Measurements from ENCODE around the gene HAO2. TPM values are rescaled to one million over a fixed set of nuclear protein-coding genes. Genes with fewer than 3 reads are reported as not detected.

The HAO2 gene
- total and polyA plus RNA-seq, 10 donors = 0.10 to 0.25 (median 0.12) TPM; not detected in 7

DNA sequence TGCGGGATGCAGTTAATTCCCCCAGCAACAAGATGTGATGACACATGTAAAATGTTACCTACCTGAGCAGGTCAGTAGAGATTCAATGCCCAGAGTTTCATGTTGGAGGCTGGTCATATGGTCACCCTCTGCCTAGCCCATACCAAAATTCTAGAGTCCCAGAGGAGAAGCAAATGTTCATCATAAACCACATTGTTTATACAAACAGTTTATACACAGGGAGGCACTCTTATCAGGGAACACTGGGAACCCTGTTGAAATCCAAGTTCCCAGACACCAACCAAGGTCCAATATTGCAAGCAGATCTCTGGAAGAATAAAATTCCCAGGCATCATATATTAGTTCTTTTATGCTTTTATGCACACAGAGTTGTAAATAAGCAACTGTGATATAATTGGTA lies 10.5 kb downstream of the HAO2 start:
- Histone ChIP-seq H3K36me3 (no peaks in the 10 kb centered on the region), H3K9me3 (peaks cover 0 to 5% (median 0%) of the 10 kb centered on the region in 8 donors), H3K27me3 (replicated peaks in 1 of 7) (no peaks in the 10 kb centered on the region), H3K4me3 (no peak overlapping the region), H3K4me1 (peaks cover 0 to 10% (median 2%) of the 10 kb centered on the region in 6 donors), H3K27ac (no peak overlapping the region)
- intact Hi-C loops (cut with DNase I; ENCODE audit: low total_unique reads) = no loop called here
- WGBS, 5 donors = 91 to 97% (median 95%) methylated on average over 1 of the region's 1 CpG
- TF ChIP-seq POLR2AphosphoS5 (IDR thresholded peaks at IDR 0.05) = no peak
- TF ChIP-seq POLR2A (IDR thresholded peaks at IDR 0.05) = no peak
- TF ChIP-seq, protein P1, sequence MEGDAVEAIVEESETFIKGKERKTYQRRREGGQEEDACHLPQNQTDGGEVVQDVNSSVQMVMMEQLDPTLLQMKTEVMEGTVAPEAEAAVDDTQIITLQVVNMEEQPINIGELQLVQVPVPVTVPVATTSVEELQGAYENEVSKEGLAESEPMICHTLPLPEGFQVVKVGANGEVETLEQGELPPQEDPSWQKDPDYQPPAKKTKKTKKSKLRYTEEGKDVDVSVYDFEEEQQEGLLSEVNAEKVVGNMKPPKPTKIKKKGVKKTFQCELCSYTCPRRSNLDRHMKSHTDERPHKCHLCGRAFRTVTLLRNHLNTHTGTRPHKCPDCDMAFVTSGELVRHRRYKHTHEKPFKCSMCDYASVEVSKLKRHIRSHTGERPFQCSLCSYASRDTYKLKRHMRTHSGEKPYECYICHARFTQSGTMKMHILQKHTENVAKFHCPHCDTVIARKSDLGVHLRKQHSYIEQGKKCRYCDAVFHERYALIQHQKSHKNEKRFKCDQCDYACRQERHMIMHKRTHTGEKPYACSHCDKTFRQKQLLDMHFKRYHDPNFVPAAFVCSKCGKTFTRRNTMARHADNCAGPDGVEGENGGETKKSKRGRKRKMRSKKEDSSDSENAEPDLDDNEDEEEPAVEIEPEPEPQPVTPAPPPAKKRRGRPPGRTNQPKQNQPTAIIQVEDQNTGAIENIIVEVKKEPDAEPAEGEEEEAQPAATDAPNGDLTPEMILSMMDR (IDR thresholded peaks at IDR 0.05 in 8 of 11, conservative IDR thresholded peaks at IDR 0.05 in 3 of 11) = no peak
- no peak for DNase-seq

DNA sequence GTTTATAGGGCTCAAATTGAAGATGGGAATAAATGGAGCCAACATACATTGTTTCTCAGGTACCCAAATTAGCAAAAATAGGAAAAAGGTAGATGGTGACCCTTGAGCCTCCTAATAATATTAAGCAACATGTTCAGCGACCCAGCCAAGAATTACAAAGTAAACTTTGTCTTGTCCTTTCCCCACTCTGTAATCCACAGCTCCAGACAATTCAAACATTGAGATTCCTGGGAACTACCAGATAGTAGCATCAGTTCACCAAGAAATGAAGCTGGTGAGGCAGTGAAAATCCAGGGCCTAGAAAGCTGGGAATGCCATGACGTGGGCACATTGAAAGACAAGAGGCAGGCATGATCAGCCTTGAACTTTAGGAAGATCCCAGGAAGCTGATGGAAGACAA lies 11.7 kb downstream of the HAO2 start:
- TF ChIP-seq POLR2AphosphoS5 (IDR thresholded peaks at IDR 0.05) (no peak), POLR2A (IDR thresholded peaks at IDR 0.05) (no peak)
- TF ChIP-seq, protein P1 (IDR thresholded peaks at IDR 0.05 in 8 of 11, conservative IDR thresholded peaks at IDR 0.05 in 3 of 11) = no peak
- H3K4me1 ChIP-seq = no peaks in the 10 kb centered on the region
- intact Hi-C loops (cut with DNase I; ENCODE audit: low total_unique reads) = no loop called here
- 59 to 82% (median 79%) methylated on average over 2 of the region's 2 CpGs for WGBS, 5 donors
- peaks cover 0 to 5% (median 0%) of the 10 kb centered on the region in 8 donors for H3K9me3 ChIP-seq
- H3K27me3 ChIP-seq (replicated peaks in 1 of 7) = no peaks in the 10 kb centered on the region
- DNase-seq = no peak
- H3K4me3 ChIP-seq = no peak overlapping the region
- no peak overlapping the region for H3K27ac ChIP-seq
- no peaks in the 10 kb centered on the region for H3K36me3 ChIP-seq

DNA sequence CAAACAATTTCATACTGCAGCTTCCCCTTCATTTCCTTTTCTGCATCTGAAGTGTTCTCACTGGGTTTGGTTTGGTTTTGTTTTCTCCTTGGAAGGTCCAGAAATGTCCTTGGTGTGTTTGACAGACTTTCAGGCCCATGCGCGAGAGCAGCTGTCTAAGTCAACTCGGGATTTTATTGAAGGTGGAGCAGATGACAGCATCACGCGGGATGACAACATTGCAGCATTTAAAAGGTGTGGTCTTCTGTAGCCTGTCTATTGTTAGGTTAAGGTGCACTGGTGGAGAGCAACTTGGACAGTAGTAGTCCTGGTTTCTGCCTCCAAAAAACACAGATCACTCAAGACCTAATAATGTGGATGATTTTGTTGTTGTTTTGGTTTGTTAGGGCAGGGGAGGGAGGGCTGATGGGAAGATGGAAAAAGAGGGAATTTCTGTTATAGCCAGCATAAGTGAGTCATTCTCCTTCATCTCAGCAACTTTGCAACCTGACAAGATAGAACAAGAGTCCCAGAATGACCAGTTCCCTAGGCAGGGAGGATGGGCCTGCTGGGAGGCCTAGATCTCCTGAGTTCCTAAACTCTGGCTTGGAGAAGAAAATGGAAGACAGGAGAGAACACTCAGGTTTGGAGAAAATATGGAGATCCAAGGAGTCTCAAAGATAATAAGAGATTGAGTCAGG lies 12.5 kb downstream of the HAO2 start:
- 91 to 98% (median 95%) methylated on average over 5 of the region's 5 CpGs for WGBS, 5 donors
- DNase-seq = no peak
- peaks cover 0 to 5% (median 0%) of the 10 kb centered on the region in 8 donors for H3K9me3 ChIP-seq

DNA sequence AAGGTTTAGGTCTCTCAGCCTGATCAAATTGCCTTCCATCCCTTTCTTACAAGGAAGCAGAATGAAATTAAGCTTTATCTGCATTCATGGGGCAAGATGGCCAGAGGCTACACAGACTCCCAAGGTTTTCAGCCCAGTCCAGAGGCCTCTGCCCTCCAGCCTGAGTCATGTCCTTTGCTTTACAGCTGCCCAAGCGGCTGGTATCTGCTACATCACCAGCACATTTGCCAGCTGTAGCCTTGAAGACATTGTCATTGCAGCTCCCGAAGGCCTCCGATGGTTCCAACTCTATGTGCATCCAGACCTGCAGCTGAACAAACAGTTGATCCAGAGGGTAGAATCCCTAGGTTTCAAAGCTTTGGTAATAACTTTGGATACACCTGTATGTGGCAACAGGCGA lies 16.0 kb downstream of the HAO2 start:
- 91 to 97% (median 93%) methylated on average over 4 of the region's 4 CpGs for WGBS, 5 donors
- no peak for TF ChIP-seq POLR2A (IDR thresholded peaks at IDR 0.05)
- TF ChIP-seq, protein P1 (IDR thresholded peaks at IDR 0.05 in 8 of 11, conservative IDR thresholded peaks at IDR 0.05 in 3 of 11) = no peak
- no peak for TF ChIP-seq POLR2AphosphoS5 (IDR thresholded peaks at IDR 0.05)
- H3K27ac ChIP-seq = no peak overlapping the region

More for the DNA sequence above, 12.5 kb downstream of the HAO2 start:
- Histone ChIP-seq H3K4me3 (no peak overlapping the region), H3K27ac (no peak overlapping the region), H3K4me1 (no peaks in the 10 kb centered on the region), H3K27me3 (replicated peaks in 1 of 7) (no peaks in the 10 kb centered on the region), H3K36me3 (no peaks in the 10 kb centered on the region)
- intact Hi-C loops (cut with DNase I; ENCODE audit: low total_unique reads) = no loop called here
- TF ChIP-seq, protein P1 (IDR thresholded peaks at IDR 0.05 in 8 of 11, conservative IDR thresholded peaks at IDR 0.05 in 3 of 11) = no peak
- TF ChIP-seq POLR2A (IDR thresholded peaks at IDR 0.05) = no peak
- no peak for TF ChIP-seq POLR2AphosphoS5 (IDR thresholded peaks at IDR 0.05)

More for the DNA sequence above, 16.0 kb downstream of the HAO2 start:
- intact Hi-C loops (cut with DNase I; ENCODE audit: low total_unique reads) = no loop called here
- Histone ChIP-seq H3K9me3 (no peaks in the 10 kb centered on the region), H3K4me1 (no peaks in the 10 kb centered on the region), H3K4me3 (no peak overlapping the region), H3K27me3 (replicated peaks in 1 of 7) (peaks cover 0 to 5% (median 0%) of the 10 kb centered on the region in 7 donors), H3K36me3 (no peaks in the 10 kb centered on the region)
- DNase-seq = no peak
